HG03571 (cell line): ENCODE measurements around the gene SMIM38.

Experiments
- ATAC-seq: cut with Tn5 transposase; IDR thresholded peaks from one replicate; pipeline ENCODE4 v1.9.1; 2021; ENCODE audit not compliant: unreplicated experiment

The SMIM38 gene

DNA sequence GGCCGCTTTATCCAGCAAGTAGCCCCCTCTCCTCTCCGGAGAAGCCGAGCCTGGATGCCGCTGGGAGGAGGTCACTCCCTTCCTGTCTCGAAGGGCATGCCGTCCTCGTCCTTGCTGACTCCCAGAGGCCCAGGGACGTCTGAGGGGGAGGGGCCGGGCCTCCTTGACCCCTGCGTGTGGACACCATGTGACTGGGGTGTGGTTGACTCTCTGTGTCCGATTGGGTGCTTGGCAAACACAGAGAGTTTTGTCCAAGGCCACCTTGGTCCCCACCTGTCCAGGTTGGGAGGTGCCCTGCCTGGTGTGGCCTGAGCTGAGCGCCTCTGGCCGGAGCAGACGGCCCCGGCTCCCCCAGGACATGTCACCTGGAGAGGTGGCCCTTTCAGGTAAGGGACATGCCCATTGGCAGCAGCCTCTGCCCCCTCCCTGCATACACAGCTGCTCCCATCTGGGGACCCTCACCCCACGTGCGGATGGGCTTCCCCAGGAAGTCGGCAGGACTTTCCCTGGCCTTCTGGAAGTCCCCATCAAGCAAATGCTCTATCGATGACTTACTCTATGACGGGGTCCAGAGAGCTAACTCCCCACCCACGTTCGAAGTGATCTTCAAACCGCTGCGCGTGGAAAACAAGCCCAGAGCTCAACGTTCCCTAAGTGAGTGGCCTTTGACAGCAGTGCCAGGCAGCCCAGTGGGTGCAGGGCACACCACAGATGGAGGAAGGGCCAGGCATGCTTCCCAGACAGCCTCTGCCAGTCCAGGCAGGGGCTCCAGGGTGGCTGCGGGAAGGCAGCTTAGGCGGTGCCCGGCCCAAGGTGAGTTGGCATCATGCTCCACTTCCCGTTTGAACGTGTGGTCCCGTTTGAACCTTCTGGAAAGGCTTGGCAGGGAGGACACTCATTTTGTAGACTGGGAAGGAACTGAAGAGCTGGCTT is at the start of gene SMIM38:
TSS of gene SMIM38 (plus strand) at position 634 of the 933 bp plus-strand sequence. CDS start 1,912 bp downstream, outside the sequence.
- no peak for ATAC-seq

DNA sequence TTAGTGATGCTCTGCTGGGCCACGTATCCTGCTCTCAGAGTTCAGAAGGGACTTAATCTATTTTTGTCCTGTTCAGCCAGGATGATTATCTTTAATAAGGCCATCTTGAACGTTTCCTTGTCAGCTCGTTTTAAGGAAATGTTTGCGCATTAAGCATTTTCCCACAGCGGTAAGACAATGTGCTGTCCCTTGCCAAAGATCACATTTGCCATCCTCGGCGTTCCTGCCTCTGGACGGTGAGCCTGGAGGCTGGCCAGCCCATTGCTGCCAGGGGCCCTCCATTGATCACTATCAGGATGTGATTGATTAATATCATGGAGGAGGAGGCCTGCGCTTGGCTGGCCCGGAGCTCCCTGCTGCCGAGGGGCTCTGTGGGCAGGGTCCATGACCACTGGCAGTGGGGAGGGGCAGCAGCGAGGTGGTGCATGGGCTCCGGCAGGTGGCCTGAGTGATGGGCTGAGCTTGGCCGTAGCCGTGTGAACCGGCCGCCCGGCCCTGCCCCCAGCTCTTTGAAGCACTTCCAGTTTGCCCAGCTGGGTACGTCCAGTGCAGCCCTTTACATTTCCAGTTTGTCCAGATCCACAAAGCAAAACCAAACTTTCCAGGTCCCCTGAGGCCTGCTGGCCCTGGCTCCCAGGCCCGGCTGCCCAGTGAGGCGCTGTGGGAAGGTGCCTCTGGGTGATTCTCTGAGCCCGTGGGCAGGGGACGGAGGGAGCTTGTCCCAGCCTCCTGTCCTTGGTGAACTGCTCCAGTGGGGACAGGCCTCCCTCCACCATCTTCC is 49.5 kb upstream of the SMIM38 start:
- no peak for ATAC-seq

DNA sequence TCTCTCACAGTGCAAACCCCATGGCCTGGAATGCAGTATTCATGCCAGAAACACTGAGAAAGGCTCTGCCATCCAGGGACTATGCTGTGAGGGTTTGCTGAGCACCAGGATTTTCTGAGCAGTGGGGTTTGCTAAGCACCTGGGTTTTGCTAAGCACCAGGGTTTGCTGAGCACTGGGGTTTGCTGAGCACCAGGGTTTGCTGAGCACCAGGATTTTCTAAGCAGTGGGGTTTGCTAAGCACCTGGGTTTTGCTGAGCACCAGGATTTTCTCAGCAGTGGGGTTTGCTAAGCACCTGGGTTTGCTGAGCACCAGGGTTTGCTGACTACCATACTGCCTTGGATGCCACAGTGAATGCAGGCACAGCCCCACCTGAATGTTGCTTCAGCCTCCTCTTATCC is 48.3 kb upstream of the SMIM38 start:
- ATAC-seq, result no peak

DNA sequence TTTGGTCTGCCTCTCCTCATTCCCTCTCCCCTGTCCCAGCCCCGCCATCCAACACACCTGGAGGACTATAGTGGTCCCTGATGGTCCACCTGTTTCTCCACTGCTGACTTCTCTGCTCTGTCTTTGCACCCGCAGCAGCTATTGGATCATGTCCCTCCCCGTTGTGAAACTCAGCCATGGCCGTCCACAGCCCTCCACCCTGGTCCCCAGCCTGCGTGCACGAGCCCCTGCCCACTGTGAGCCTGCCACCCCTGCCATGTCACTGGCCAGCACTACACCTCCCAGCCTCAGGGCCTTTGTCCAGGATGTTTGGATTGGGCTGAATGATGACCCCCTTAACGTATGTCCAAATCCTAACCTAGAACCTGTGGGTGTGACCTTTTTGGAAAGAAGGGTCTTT is 47.7 kb upstream of the SMIM38 start:
- no peak for ATAC-seq

DNA sequence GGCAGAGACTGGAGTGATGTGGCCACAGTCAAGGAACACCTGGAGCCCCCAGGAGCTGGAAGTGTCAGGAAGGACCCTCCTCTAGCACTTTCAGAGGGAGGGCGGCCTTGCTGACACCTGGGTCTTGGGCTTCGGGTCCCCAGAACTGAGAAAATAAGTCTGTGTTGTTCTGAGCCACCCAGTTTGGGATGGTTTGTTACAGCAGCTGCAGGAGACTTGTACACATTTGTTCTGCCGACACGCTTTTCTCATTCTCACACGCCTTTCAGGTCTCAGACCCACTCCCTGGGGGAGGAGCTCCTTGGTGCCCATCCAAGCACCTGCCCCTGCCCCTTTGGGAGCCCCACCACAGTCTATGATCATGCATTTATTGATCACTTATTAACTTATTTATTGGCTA is 47.2 kb upstream of the SMIM38 start:
- ATAC-seq, result no peak

DNA sequence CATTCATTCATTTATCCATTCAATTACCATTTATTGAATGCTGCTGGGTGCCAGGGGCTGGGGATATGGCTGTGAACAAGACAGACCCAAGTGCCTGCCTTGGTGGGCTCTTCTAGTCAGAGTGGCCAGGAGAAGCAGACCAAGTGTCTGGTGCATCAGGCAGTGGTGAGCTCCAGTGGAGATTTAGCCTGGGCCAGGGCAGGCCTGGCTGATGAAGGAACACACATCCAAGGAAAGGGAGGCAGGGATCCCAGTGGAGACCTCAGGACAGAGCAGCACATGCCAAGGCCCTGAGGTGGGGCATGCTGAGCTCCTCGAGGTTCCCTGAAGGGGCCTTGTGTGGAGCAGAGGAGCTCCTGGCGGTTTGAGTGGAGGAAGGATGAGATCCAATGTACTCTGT is 46.6 kb upstream of the SMIM38 start:
- ATAC-seq, result no peak

DNA sequence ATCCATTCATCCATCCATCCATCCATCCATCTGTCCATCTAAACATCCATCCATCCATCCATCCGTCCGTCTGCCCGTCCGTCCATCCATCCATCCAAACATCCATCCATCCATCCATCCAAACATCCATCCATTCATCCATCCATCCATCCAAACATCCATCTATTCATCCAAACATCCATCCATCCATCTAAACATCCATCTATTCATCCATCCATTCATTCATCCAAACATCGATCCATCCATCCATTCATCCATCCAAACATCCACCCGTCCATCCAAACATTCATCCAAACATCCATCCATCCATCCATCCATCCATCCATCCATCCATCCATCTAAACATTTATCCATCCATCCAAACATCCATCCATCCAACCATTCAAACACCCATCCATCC is 45.3 kb upstream of the SMIM38 start:
- no peak for ATAC-seq

DNA sequence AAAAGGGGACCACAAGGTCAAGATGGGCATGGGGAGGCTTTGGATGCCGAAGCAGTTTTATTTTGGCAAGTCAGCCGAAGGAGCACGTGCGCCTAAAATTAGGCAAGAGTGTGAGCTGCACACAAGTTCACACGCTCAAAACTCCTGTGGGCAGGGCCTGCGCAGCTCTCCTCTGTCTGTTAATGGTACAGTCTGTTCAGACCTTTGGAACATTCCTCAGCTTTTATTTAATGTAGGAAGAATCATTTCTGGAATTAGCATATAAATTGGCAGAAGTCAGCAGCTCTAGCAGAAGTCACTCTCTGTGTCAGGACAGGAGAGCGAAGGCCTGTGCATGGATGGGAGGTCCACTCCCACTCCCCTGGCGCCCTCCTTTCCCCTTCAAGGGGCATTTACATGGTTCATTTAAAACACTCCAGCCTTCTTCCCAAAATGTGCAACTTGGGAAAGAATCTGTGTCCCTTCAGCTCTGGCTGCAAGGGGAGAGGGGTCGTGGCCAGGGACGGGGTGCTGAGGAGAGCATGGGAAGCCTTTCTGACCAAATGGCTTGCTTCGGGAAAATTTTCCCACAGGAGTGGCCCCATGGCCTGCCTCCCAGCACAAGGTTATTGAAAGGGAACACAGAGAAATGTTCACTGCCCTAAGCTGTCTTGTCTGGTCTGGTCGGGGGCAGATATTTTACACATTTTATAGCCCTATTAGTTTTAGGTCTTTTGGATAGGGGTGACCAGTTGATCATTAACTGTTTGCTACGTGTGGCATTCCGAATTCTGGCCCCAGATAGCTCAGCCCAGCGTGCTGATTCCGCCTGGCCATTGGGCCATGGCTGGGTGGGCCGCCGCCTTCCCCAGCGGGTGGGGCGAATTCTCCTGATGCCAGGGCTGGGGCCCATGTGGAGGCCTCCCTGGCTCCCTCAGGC is 43.9 kb upstream of the SMIM38 start:
- ATAC-seq, result no peak

DNA sequence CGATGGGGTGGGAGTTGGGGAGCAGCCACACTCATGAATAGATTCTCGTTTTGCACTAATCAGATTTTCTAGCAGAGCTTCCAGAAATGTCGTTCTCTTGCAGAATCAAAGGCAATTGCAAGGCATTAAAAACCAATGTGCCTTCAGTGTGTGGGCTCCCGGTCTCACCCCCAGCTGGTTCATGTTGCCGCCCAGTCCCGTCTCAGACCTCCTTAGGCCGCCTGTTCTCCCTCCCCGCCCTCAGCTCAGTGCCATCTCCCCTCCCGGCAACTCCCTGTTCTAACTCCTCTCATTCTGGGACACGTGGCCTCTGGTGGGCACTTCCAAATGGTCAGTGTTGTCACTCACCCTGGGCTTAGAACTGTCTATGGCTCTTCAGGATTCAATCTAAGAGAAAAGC is 42.5 kb upstream of the SMIM38 start:
- no peak for ATAC-seq

DNA sequence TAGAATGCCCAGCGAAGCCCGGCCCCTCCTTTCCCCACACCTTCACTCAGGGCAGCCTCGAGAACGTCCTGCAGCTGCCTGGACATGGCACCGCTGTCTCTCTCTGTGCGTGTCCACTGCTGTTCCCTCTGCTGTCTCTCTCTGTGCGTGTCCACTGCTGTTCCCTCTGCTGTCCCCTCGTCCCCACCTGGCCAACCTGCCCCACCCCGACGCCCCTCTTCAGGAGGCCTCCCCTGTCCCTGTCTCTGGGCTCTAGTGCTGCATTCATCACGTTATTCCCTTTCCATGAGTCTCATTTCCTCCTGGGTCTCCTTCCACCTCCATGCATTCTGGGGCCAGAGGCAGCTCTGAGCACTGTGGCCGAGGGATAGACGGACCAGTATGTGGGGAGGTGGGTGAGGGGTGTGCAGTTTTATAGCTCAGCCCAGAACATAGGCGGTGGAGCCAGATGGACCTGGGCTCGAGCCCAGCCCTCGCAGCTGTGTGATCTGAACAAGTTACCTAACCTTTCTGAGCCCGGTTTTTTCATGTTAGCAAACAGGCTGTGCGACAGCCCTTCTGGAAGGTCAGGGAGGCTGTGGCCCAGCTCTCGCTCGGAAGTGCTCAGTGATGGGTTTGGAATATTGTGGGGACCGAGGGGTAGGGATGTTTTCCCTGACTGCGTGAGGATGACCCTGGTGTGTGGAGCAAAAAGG is 41.9 kb upstream of the SMIM38 start:
- no peak for ATAC-seq

DNA sequence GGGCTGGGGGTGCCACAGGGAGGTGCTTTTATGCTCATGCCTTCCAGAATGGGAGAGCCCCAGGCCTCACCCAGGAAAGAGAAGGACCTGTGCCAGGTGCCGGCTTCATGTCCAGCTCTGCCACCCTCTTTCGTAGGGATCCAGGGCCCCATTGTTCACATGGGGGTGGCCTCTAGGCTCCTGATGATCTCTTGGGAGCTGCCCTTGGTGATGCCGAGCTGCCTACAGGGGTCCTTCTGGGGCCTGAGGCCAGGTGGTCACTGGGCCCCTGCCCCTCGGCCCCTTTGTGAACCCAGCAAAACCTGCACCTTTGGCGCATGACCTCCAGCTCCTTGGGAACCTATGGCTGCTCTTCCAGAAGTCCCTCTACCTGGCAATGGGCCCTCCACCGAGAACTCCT is 41.4 kb upstream of the SMIM38 start:
- ATAC-seq, result no peak

DNA sequence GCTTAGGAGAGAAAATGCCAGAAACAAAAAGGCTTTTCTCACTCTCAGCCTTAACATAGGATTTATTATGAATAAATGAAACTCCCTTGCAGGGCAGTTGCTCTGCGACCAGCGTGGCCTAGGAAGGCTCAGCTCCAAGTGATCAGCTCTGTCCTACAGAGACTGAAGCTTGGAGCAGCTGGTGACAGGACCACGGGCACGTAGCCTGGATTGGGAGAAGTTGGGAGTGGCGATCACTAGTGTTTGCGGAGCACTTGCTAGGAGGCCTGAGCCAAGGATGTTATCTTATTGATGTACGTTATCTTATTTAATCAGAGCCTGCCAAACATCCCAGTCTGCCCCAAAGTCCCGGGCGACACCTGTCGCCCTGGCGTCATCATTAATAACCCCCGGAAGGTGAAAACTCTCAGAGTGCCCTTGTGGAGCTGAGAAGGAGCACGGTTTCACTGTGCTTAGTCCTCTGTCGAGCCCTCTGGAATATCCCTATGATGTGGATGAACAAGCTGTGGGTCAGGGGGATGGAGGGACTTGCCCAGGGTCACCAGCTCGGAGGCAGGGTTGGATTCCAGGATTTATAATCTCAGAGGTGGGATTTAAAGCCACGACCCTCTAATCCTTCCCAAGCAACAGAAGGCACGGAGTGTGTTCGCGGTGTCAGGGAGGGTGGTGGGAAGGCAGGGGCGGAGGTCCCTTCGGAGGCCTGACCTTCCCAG is 40.8 kb upstream of the SMIM38 start:
- no peak for ATAC-seq

DNA sequence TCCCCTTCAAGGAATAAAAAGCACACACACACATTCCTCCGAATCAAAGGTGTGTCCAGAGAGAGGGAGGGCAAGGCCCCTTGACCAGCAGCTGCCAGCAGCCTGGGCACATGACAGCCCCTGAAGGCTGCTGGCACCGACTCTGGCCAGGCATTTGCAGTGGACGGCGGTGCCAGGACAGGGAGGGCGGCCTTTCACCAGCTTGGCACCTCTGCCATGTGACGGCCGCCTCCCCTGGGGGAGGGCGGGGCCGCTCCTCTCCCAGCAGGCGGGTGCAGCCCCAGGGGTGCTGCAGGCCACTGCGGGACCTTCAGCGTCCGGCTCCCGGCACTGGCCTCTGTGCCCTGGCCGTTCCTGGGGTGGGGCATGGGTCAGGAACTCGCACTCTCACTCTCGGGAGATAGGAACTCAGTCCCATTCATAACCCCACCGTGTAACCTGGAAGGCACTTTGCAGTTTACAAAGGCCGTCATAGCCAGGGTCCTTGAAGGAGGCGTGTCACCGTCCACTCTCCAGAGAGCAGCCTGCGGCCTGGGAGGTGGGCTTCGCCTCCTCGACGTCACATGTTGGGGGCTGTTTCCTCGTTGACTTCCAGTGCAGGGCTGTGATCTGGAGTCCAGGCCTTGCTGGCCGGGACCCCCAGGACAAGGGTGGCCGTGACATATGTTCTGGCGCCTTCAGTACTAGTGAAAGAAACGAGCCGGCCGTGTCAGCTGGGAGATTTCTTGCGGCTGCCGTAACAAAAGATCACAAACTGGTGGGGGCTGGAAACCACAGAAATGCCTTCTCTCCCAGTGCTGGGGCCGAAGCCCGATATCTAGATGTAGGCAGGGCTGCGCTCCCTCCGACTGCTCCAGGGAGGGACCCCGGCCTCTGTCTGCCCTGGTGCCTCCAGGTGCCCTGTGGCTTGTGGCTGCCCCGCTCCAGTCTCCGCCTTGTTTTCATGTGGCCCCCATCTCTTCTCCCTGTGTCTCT is 39.9 kb upstream of the SMIM38 start:
- no peak for ATAC-seq

DNA sequence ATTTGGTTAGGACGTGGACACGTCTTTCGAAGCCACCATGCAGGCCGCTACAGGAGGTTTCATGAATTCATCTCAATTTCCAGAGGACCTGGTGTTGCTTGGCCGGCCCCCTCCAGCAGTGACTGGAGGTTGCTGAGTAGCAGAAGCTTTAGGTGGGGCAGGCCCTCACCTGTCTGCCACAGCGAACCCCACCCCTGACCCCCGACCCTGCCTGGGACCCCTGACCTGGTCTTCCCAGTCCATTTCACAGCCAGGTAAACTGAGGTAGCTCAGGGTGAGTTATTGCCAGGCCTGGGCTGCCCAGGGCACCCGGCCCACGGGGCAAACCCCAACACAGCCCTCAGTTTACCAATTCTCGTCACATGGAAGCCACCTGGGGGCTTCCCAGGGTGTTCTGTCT is 39.1 kb upstream of the SMIM38 start:
- no peak for ATAC-seq

DNA sequence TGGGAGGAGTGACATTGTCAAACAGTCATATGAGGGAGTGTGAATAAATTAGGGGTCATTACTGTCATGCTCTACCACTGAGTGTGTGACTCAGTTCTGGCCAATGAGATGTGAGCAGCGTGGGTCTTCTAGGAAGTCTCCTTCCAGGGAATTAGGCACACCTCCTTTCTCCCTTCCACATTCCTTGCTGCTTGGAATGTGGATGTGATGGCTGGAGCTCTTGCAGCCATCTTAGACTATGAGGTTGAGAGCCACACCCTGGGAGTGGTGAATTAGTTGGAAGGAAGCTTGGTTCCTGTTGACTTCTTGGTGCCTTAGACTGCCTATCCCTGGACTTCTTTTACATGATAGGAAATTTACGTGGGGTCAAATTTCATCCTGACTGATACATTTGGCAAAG is 36.5 kb upstream of the SMIM38 start:
- ATAC-seq, result no peak

DNA sequence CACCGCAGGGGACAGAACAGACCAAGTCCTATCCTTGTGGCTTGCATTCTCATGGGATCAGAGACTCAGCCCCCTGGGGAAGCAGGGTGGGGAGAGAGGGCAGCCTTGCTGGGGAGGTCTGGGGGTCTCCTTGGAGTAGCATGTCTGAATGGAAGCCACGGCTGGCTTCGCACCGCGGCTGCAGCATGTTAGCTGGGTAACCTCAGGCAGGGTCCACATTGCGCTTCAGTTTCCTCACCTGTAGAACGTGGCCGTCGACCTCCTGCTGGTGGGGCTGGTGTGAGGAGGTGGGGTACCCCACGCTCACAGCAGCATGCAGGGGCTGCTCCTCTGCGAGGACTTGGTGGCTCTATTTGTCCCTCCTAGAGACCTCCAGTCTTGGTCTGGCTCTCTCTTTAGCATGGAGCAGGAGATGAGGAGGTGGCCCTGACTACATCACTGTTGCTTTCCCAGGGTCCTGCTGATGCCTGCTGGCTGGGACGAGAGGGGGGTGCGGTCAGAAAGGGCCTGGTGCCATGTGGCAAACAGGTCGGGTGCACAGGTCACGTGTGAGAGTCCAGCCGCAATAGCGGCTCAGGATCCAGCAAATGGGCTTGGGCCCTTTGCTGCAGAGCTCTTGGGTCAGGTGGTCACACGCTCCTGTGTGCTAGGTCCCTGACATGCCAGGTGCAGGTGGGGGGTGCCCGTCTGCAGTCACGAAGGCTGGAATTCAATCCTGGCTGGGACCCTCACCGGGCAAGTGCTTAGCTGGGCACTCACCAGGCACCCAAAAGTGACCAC is 35.4 kb upstream of the SMIM38 start:
- ATAC-seq, result no peak

DNA sequence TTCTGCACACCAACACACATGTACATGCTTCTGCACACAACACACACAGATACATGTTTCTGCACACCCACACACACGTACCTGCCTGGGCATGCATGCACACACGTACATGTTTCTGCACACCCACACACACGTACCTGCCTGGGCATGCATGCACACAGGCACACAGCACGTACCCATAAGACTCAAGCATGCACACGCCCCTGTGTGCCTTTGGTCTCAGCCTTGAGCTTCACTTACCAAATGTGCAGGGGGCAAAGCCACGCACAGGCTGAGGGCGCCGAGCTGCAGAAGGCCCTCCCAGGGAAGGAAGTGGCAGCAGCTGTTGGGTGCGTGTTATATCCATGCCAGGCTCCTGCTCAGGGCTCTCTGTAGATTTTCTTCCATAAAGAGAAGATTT is 34.7 kb upstream of the SMIM38 start:
- no peak for ATAC-seq
